ENCODE measurements around the gene DNAH10.

Gene DNAH10

DNA sequence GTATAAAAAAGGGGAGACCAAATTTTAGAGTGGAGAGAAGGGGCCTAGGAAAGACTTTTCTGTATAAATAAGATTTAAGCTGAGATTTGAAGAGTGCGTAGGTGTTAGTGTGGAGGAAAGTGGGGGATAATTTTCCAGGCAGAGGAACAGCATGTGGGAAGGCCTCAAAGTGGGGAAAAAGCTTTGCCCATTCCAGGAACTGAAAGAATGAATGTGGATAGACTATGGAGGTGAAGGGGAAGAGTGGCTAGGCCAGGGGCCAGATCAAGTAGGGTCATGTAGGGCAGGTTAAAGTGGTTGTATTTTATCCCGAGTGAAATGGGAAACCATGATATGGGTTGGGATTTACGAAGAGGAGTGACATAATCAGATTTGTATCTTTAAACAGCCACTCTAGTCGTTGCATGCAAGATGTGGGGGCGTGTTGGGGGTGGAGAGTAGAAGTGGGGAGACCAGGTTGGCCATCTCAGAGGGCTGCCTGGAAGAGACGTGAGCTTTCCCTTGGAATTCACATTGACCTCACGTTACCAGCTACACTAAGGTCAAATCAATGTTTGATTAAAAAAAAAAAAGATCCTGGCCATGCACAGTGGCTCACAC, 214.2 kb downstream of the DNAH10 start:
- FAIRE-seq: no peak

DNA sequence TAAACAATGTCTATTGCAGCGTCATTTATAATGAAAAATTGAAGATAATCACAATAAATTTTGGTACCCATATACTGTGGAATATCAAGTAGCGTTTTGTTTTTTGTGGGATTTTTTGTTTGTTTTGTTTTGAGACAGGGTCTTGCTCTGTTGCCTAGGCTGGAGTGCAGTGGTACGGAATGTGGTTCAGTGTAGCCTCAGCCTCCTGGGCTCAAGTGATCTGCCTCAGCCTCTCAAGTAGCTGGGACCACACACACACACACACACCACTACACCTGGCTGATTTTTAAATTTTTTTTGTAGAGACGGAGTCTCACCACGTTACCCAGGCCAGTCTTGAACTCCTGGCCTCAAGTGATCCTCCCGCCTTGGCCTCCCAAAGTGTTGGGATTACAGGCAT, 217.5 kb downstream of the DNAH10 start:
- FAIRE-seq: no peak

DNA sequence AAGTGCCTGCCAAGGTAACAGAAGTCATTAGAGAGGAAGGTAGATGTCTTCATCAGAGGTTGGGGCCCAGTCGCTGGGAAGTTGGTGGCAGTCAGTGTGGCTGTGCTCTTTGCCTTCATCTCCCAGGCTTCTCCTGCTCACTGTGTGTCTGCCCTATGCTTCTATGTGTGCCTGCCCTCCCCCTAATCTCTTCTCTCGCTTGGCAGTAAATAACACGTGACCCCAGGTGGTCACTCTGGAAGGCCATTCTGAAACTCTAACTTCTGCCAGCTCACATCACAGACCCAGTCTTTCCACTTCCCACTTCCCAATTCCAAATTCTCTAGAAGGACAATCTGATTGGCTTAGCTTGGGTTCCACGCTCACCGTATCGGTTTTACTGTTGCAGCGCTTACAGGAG, 220.2 kb downstream of the DNAH10 start:
- FAIRE-seq: no peak

DNA sequence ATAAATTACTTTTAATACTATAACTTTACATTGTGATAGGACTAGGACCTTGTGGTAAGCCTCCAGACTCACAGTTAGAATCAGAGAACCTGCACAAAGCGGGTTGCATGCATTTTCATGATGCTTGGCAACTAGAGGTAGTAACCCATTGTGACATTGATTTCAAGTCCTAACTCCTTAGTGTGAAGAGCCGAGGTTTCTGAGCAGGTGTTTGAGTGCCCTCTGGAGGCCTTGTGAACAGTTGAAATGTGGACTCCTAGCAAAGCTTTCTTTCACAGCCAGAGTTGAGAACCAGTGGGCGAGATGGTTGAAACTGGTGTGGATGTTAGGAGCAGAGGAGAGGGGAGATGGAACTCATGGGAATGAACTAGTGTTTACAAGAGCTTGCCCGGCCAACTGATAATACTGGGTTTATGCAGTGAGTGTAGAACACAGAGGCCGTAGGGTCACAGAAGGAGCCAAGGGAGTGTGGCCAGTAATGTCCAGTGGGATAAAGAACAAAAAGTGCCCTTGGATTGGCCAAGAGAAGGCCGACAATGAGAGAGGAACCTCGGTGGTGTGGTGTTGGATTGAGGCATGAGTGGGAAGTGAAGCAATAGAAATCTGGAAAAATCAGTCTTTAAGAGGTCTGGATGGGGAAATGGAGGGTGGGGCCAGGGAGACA, 221.9 kb downstream of the DNAH10 start:
- FAIRE-seq: peak; percentile 73

DNA sequence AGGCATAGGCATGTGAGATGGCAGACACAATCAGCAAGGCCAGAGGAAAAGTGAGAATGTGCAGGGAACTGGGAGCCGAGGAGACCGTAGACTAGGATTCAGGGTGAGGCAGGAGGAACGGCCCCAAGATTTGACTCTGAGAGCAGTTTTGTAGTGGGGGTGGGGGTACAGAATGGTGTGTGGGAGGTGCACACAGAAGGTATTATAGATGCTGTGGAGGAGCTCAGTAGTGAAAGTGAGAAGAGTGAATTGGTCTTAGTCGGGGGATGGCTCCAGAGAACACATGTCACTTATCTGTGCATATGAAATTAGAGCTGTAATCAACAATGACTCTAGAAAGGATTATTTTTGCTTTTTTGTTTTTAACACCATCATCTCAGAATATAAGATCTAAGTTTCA, 222.8 kb downstream of the DNAH10 start:
- no peak for FAIRE-seq

Measured in islet of Langerhans (tissue), 1 donor.